Measurements from ENCODE around the gene MAML1.

MAML1 gene

DNA sequence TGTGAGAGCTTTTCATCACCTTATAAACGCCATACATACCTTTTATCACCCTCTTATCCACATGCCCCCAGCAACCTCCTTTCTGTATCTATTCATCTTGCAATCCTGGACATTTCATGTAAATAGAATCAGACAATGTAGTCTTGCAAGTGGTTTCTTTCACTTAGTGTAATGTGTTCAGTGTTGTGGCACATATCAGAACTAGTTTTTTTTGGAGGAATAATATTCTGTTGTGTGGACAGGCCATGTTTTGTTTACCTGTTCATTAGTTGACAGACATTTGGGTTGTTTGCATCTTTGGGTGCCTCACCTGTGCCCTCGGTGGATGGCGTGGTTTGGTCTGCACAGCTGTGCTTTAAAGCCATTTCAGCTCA, 89.4 kb downstream of the MAML1 start:
- DNase-seq (ENCODE audit: extremely low spot score): no peak
- ChIA-PET CTCF (interaction anchor here (1.3 to 1.9 kb wide), 4 partner anchors 11 to 143 kb away, joined by 3 to 10 read pairs (median 5); no protein-coding TSS in a partner anchor), POLR2A (interaction anchor here (0.6 to 1.6 kb wide), 7 partner anchors 8 to 42 kb away, joined by 3 to 8 read pairs (median 4); no protein-coding TSS in a partner anchor)
- TF ChIP-seq, protein P1, sequence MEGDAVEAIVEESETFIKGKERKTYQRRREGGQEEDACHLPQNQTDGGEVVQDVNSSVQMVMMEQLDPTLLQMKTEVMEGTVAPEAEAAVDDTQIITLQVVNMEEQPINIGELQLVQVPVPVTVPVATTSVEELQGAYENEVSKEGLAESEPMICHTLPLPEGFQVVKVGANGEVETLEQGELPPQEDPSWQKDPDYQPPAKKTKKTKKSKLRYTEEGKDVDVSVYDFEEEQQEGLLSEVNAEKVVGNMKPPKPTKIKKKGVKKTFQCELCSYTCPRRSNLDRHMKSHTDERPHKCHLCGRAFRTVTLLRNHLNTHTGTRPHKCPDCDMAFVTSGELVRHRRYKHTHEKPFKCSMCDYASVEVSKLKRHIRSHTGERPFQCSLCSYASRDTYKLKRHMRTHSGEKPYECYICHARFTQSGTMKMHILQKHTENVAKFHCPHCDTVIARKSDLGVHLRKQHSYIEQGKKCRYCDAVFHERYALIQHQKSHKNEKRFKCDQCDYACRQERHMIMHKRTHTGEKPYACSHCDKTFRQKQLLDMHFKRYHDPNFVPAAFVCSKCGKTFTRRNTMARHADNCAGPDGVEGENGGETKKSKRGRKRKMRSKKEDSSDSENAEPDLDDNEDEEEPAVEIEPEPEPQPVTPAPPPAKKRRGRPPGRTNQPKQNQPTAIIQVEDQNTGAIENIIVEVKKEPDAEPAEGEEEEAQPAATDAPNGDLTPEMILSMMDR (IDR thresholded peaks at IDR 0.05; ENCODE audit: control extremely low read depth, extremely low read depth, low read depth, missing control alignments): no peak

DNA sequence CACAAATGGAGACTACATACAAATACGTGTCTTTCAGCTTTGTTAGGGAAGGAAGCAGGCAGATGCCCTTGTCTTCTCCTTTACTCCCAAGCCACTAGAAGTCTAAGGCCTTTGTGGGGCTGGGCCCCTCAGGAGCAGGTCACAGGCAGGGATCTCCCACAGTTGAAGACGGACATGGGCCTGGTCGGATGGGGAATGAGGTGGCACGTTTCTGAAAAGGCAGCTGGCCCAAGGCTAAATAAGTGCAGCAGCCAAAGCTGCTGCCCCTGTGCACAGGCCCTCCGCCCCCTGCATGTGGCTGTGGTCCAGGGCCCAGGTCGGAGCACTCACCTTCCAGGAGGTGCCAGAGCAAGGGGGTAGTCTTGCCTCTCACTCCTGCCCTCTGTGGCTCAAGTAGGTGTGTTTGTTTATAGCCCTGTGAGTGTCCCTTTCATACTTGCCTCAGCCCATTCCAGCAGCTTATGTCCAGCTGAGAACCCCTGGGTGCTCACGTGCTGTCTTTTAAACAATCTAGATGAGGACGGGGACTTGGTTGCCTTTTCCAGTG, 89.9 kb downstream of the MAML1 start:
- no peak for DNase-seq (ENCODE audit: extremely low spot score)
- TF ChIP-seq, protein P1 (IDR thresholded peaks at IDR 0.05; ENCODE audit: control extremely low read depth, extremely low read depth, low read depth, missing control alignments): no peak
- POLR2A ChIA-PET: interaction anchor here (0.6 to 1.6 kb wide), 7 partner anchors 7 to 41 kb away, joined by 3 to 8 read pairs (median 4); no protein-coding TSS in a partner anchor

DNA sequence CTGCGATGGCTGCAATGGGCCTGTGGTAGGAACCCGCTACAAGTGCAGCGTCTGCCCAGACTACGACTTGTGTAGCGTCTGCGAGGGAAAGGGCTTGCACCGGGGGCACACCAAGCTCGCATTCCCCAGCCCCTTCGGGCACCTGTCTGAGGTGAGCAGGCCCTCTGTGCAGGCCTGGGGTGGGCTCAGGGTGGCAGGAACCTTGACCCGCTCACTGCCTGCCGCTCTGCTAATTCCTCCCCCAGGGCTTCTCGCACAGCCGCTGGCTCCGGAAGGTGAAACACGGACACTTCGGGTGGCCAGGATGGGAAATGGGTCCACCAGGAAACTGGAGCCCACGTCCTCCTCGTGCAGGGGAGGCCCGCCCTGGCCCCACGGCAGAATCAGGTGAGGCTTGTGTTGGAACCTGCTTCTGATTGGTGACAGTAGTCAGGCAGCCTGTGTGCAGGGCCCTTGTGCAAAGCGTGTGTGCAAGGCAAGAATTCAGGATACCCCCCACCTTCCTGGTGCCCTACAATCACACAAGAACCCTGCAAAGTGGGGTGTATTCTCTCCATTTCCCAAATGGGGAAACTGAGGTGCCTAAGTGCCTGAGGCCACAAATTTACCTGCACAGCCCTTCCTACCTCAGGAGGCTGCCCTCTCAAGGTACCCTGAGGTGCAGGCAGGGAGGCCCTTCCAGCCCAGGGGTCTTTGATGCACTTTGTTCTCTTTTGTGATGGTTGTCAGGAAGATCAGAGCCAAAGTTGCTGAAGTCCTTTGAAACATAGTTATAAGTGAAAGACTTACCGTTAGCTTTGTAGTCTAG, 91.5 kb downstream of the MAML1 start:
- CTCF ChIA-PET: interaction anchor here (2.2 kb wide), 1 partner anchor 22 kb away, joined by 7 read pairs; no protein-coding TSS in a partner anchor
- POLR2A ChIA-PET: no interaction called here
- DNase-seq (ENCODE audit: extremely low spot score): no peak
- TF ChIP-seq, protein P1 (IDR thresholded peaks at IDR 0.05; ENCODE audit: control extremely low read depth, extremely low read depth, low read depth, missing control alignments): no peak

More for the DNA sequence above, 89.9 kb downstream of the MAML1 start:
- CTCF ChIA-PET: interaction anchor here (0.9 to 1.9 kb wide), 5 partner anchors 10 to 144 kb away, joined by 3 to 10 read pairs (median 3); no protein-coding TSS in a partner anchor

DNA sequence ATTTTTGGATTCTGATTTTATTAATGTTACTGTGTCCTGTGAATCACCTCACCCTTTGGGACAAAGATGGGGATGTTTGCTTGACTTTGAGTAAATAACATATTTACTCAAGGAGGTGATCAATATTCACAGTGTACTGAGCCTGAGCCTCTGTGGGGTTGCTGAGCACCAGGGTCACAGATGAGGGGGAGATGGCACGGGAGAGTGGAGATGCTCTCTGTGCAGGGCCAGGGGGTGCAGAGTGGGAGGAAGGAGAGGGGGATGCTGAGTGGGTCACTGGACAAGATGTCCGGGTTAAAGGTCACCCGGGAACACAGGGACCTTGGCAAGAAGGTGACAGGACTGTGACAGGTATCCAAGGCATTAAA, 92.1 kb downstream of the MAML1 start:
- TF ChIP-seq, protein P1 (IDR thresholded peaks at IDR 0.05; ENCODE audit: control extremely low read depth, extremely low read depth, low read depth, missing control alignments): no peak
- POLR2A ChIA-PET: no interaction called here
- CTCF ChIA-PET: interaction anchor here (2.2 kb wide), 1 partner anchor 23 kb away, joined by 7 read pairs; no protein-coding TSS in a partner anchor

DNA sequence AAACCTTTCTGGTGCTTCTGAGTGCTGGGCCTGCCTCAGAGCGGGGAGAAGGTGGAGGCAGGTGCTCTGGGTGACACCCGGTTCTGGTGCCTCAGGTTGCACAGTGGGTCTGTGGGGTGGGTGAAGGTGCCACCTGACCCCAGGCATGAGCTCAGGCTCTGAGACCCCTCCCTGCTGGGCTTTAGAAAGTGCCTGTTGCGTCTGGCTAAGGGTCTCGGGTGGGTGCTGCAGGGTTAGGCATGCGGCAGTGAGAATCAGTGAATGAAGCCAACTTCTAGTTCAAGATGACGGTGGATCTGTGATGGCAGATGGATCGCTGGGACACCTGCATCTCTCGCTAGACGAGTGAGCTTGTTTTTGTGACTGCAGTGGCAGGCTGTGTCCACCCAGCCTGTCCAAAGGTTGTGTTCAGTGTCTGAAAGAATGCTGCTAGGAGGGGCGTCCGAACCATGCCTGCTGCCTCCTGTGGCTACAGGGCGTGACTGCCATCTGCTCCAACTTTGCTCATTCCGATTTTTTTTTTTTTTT, 93.1 kb downstream of the MAML1 start:
- no peak for DNase-seq (ENCODE audit: extremely low spot score)
- CTCF ChIA-PET: interaction anchor here (1.4 to 2.2 kb wide), 2 partner anchors 11 to 24 kb away, joined by 3 to 7 read pairs; no protein-coding TSS in a partner anchor
- POLR2A ChIA-PET: no interaction called here
- TF ChIP-seq, protein P1 (IDR thresholded peaks at IDR 0.05; ENCODE audit: control extremely low read depth, extremely low read depth, low read depth, missing control alignments): no peak

More for the DNA sequence above, 92.1 kb downstream of the MAML1 start:
- DNase-seq (ENCODE audit: extremely low spot score): no peak
